ENCODE data around the gene TMEM219. TPM values are rescaled to one million over a fixed set of nuclear protein-coding genes. Genes with fewer than 3 reads are reported as not detected.

Gene TMEM219
- total RNA-seq, 1 donor from 2014 or later: 49.8 TPM

- FAIRE-seq (no peak), DNase-seq (ENCODE audit: low read depth) (no peak)
- Histone ChIP-seq H3K4me3 (ENCODE audit: low read depth, low read length) (no peak overlapping the region), H3K27me3 (ENCODE audit: control insufficient read depth, insufficient read depth, low read length) (no peaks in the 10 kb centered on the region), H3K36me3 (ENCODE audit: control insufficient read depth, insufficient read depth, low read length) (peaks cover 58% of the 10 kb centered on the region)
- no peak for TF ChIP-seq CTCF (IDR thresholded peaks at IDR 0.05; ENCODE audit: insufficient read depth, low read length, severe bottlenecking)
Observed at GRCh38 chr16:29982560-29983419, 20.9 kb downstream of the TMEM219 start.

DNA sequence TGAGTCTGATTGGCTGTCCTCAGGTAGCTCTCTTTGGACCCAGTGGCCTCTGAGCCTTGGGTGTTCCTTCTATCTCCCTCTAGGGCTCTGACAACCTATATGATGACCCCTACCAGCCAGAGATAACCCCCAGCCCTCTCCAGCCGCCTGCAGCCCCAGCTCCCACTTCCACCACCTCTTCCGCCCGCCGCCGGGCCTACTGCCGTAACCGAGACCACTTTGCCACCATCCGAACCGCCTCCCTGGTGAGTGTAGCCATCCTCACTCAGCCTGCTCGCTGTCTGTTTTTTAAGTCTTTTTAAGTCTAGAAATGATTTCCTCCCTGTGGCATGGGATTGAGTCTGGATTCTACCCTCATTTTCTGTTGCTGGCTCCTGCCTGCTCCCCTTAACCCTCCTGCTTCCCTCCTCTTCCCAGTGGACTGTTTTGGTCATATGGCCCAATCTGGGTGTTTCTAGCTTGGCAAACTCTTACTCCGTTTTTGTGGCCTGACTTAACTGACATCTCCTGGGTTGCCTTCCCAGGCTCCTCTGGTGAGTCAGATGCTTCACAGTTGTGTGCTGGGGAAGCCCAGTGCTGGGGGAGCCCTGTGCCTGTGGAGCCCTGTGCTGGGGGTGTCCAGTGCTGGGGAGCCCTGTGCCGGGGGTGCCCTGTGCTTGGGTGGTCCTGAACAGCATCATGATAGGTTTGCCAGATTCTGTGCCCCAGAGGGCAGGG lies 21.7 kb downstream of the TMEM219 start:
- DNase-seq (ENCODE audit: low read depth) (no peak), FAIRE-seq (no peak)
- Histone ChIP-seq H3K4me3 (ENCODE audit: low read depth, low read length) (no peak overlapping the region), H3K27me3 (ENCODE audit: control insufficient read depth, insufficient read depth, low read length) (no peaks in the 10 kb centered on the region), H3K36me3 (ENCODE audit: control insufficient read depth, insufficient read depth, low read length) (peaks cover 54% of the 10 kb centered on the region)
- TF ChIP-seq CTCF (IDR thresholded peaks at IDR 0.05; ENCODE audit: insufficient read depth, low read length, severe bottlenecking): no peak

DNA sequence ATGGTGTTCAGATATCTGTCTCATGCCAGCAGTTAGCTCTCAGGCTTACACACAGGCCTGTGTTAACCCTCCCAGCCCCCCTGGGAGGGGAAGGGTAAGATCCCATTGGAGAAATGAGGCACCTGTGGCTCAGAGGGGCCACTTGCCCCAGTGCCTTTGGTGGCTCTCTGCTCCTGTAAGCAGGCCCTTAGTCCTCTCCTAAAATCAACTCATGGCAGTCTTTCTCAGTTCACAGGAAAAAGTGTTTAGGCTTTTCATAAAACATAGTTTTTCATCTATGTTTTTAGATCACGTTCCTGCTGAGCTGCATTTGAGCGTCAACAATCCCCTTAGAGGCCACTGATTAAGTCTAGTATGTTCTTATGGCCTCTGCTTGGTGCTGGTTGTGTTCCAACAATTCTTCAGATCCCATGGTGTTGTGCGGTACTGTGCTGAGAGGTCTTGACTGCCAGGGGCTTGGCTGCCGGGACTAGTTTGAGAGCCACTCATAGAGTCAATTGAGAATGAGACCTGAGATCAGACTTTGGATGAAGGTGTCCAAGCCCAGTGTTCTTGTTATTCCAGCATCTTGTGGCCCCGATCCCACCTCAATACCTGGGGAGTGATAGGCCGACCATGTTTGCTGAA lies 22.4 kb downstream of the TMEM219 start:
- DNase-seq (ENCODE audit: low read depth) (no peak), FAIRE-seq (no peak)
- TF ChIP-seq CTCF (IDR thresholded peaks at IDR 0.05; ENCODE audit: insufficient read depth, low read length, severe bottlenecking): no peak
- H3K27me3 ChIP-seq (ENCODE audit: control insufficient read depth, insufficient read depth, low read length): no peaks in the 10 kb centered on the region
- H3K36me3 ChIP-seq (ENCODE audit: control insufficient read depth, insufficient read depth, low read length): peaks cover 47% of the 10 kb centered on the region
- H3K4me3 ChIP-seq (ENCODE audit: low read depth, low read length): no peak overlapping the region

DNA sequence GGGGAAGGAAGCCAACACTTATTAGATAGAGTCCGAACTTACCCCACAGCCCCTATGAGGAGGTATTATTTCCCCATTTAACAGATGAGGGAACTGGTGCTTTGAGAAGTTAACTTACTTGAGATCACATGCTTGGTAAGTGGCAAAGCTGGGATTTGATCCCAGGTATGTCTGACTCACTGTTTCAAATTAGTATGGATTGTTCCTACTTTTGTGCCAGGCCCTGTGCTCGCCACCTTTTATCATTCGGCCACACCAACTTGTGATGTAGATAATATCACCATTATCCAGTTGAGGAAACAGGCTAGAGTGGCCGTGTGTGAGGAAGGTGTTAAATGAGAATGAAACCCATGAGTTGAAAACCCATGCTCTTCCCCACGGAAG lies 22.9 kb downstream of the TMEM219 start:
- peaks cover 49% of the 10 kb centered on the region for H3K36me3 ChIP-seq (ENCODE audit: control insufficient read depth, insufficient read depth, low read length)
- DNase-seq (ENCODE audit: low read depth) (no peak), FAIRE-seq (no peak)
- H3K4me3 ChIP-seq (ENCODE audit: low read depth, low read length): no peak overlapping the region
- no peaks in the 10 kb centered on the region for H3K27me3 ChIP-seq (ENCODE audit: control insufficient read depth, insufficient read depth, low read length)
- no peak for TF ChIP-seq CTCF (IDR thresholded peaks at IDR 0.05; ENCODE audit: insufficient read depth, low read length, severe bottlenecking)

DNA sequence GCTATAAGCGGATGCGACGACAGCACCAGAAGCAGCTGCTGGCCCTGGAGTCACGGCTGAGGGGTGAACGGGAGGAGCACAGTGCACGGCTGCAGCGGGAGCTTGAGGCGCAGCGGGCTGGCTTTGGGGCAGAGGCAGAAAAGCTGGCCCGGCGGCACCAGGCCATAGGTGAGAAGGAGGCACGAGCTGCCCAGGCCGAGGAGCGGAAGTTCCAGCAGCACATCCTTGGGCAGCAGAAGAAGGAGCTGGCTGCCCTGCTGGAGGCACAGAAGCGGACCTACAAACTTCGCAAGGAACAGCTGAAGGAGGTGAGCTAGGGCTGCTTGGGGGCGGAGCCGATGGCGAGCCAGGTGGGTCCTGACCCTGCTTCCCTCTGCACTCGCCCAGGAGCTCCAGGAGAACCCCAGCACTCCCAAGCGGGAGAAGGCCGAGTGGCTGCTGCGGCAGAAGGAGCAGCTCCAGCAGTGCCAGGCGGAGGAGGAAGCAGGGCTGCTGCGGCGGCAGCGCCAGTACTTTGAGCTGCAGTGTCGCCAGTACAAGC lies 23.5 kb downstream of the TMEM219 start:
- DNase-seq (ENCODE audit: low read depth) (no peak), FAIRE-seq (no peak)
- no peaks in the 10 kb centered on the region for H3K27me3 ChIP-seq (ENCODE audit: control insufficient read depth, insufficient read depth, low read length)
- no peak for TF ChIP-seq CTCF (IDR thresholded peaks at IDR 0.05; ENCODE audit: insufficient read depth, low read length, severe bottlenecking)
- H3K4me3 ChIP-seq (ENCODE audit: low read depth, low read length): no peak overlapping the region
- H3K36me3 ChIP-seq (ENCODE audit: control insufficient read depth, insufficient read depth, low read length): peaks cover 45% of the 10 kb centered on the region

Data from bronchial epithelial cell (primary cell).